ENCODE measurements around the gene F12.
A peak's percentile ranks its signal among the peaks of the same experiment; 100 is the strongest.

The F12 gene

GRCh38 chr5:177446200-177447065, 37.1 kb upstream of the F12 start, which contains the start of gene PRR7:
Gene PRR7 (plus strand): TSS chr5:177446814. CDS start chr5:177455068, 8,254 bp downstream.
- peak; percentile 79 for DNase-seq

- DNase-seq, result no peak
Measured at GRCh38 chr5:177445917-177446199, 36.5 kb upstream of the F12 start.

GRCh38 chr5:177445052-177445916, 35.9 kb upstream of the F12 start:
- DNase-seq, result no peak

- no peak for DNase-seq
Measured at GRCh38 chr5:177444106-177445051, 35.0 kb upstream of the F12 start.

- DNase-seq, result no peak
Measured at GRCh38 chr5:177443144-177443983, 34.0 kb upstream of the F12 start.

GRCh38 chr5:177442066-177442826, 32.9 kb upstream of the F12 start:
- peak; percentile 54 for DNase-seq

- DNase-seq, result peak; percentile 55
Measured at GRCh38 chr5:177440990-177441780, 31.8 kb upstream of the F12 start.

- DNase-seq, result peak; percentile 45
Measured at GRCh38 chr5:177440211-177440989, 31.0 kb upstream of the F12 start.

GRCh38 chr5:177439518-177440053, 30.2 kb upstream of the F12 start:
- no peak for DNase-seq

- DNase-seq, result no peak
Measured at GRCh38 chr5:177438468-177438867, 29.1 kb upstream of the F12 start.

GRCh38 chr5:177437623-177438022, 28.3 kb upstream of the F12 start:
- DNase-seq, result no peak

- peak; percentile 48 for DNase-seq
Measured at GRCh38 chr5:177435847-177436536, 26.6 kb upstream of the F12 start.

- peak; percentile 43 for DNase-seq
Measured at GRCh38 chr5:177434942-177435738, 25.8 kb upstream of the F12 start.

GRCh38 chr5:177434437-177434836, 25.1 kb upstream of the F12 start:
- DNase-seq, result peak; percentile 46

- DNase-seq, result peak; percentile 40
Measured at GRCh38 chr5:177433658-177434217, 24.4 kb upstream of the F12 start.

GRCh38 chr5:177432839-177433657, 23.7 kb upstream of the F12 start:
- DNase-seq, result peak; percentile 45

All from islet precursor cell (in vitro differentiated cells).